Metanephros (tissue), 1 donor: ENCODE measurements around the gene CACNA1G. TPM values are rescaled to one million over a fixed set of nuclear protein-coding genes. Genes with fewer than 3 reads are reported as not detected.

Experiments used
- total RNA-seq: library from RNA; depleted of rRNA; stranded (reverse); fragments of >200 nt; gene quantifications from one replicate; pipeline ENCODE4 v1.2.3, GENCODE V29; 2014

CACNA1G gene
- total RNA-seq: 17.1 TPM

DNA sequence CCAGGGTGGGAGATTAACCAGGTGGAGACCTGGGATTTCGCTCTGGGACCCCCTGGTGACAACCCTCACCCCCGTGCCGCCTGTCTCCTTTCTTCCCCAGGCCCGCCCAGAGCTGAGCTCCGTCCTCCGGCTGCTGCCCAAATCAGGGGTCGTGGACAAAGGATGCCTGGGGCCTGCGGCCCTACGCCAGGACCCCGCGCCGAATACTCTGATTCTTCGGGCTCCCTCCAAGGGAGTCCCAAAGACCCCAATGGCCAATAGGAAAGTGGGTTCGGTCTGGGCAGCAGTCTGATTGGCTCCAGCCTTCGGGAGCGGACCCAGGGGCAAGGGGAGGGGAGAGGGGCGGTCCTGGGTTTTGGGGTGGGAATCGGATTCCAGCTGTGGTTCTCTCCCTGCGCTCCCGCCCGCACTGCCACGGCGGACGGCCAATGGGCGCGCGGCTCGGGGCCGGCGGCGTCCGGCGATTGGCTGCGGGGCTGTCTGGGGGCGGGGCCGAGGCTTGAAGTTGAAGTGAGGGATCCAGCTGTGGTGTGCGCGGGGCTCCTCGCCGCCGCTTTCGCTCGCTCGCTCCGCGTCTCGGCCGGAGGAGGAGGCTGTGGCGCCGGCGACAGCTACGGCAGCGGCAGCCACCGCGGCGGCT lies at the start of gene CACNA1G:
TSS of gene CACNA1G (plus strand) at position 531 of the 640 bp plus-strand sequence. CDS start 745 bp downstream, outside the sequence.

DNA sequence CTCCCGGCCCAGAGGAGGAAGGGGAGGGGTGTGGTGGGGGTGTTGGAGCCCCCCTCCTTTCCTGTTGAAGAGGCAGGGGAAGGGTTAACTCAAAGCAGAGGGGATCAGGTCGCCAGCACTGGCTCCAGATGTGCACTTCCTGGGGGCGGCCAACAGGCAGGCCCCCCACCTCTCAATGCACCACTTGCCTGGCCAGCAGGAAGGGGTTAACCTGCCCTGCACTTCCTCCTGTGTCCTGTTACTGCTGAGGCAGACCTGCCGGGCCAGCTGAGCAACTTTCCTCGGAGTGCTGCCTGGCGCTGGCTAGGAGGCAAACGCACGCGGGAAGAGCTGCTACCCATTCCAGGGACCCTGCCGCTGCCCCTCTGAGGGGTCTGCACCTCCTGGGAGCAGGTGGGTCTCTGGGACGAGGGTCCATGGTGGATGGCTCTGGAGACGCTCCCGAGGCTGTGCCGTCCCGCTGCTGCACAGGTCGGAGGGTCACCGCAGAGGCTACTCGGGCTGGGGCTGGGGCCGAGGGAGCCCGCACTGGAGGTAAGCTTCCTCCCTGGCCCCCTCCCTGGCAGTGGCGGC lies 28.0 kb upstream of the CACNA1G start, which contains the start of gene EPN3:
TSS of gene EPN3 (plus strand) at position 284 of the 573 bp plus-strand sequence. CDS start 3,822 bp downstream, outside the sequence.

GRCh38 chr17:50547035-50547735 lies 13.3 kb upstream of the CACNA1G start, which contains the start of gene SPATA20:
SPATA20 (plus strand) TSS chr17:50547174; CDS start chr17:50547209, 35 bp downstream.

DNA sequence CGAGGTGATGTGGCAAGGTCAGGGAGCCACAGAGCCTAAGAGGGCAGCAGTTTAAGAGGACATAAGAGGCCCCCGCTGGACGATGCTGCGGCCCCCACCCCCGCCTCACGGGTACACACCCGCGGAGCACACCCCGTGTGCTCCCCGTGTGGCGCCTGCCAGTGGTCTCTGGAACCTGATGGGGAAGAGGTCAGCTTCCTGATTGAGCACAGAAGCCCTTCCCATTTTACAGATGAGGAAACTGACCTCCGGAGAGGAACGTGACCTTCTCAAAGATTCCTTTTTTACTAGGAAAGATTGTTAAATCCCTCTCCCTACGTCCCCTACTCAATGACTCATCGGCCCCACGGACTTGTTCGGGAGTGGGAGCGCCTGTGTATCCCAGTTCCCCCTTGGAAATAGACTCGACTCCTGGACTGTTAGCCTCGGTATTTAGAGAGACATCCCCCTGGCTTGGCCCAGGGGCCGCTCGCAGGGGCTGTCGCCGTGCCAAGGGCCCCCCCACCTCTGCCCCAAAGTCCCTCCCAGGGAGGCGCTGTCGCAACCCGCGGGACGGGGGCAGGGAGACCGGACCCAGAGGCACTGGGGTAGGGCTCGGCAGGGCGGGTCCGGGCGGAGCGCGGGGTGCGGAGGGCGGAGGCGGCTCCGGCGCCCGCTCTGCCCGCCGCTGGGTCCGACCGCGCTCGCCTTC lies 73.9 kb downstream of the CACNA1G start, which contains the start of gene ABCC3:
TSS of gene ABCC3 (plus strand) at position 658 of the 691 bp plus-strand sequence. CDS start 56 bp downstream, outside the sequence.

Other genes with a start within 250 kb of the CACNA1G start
- gene XYLT2, start 214.6 kb upstream of the CACNA1G start, total RNA-seq: 35.9 TPM
- 47.6 TPM for gene MRPL27, start 187.5 kb upstream of the CACNA1G start, total RNA-seq
- gene EME1, start 187.5 kb upstream of the CACNA1G start, total RNA-seq: 3.0 TPM
- 44.1 TPM for gene LRRC59, start 163.2 kb upstream of the CACNA1G start, total RNA-seq
- 73.9 TPM for gene ACSF2, start 134.5 kb upstream of the CACNA1G start, total RNA-seq
- 0.12 TPM for gene CHAD, start 91.8 kb upstream of the CACNA1G start, total RNA-seq
- 41.0 TPM for gene RSAD1, start 81.9 kb upstream of the CACNA1G start, total RNA-seq
- 2.9 TPM for gene MYCBPAP, start 52.3 kb upstream of the CACNA1G start, total RNA-seq
- gene EPN3, start 28.0 kb upstream of the CACNA1G start, total RNA-seq: 10.7 TPM
- gene SPATA20, start 13.5 kb upstream of the CACNA1G start, total RNA-seq: 59.0 TPM
- gene ABCC3, start 74.2 kb downstream of the CACNA1G start, total RNA-seq: 13.5 TPM
- 28.6 TPM for gene ANKRD40, start 147.2 kb downstream of the CACNA1G start, total RNA-seq
- gene LUC7L3, start 158.9 kb downstream of the CACNA1G start, total RNA-seq: 144 TPM
- not detected for gene ANKRD40CL, start 206.8 kb downstream of the CACNA1G start, total RNA-seq